C4-2B (cell line): ENCODE data around the gene MTM1.

Experiments used
- CTCF ChIP-seq: fragments of 450-650 bp; conservative IDR thresholded peaks from 2 replicates; pipeline ENCODE4 v1.5.1; 2017; ENCODE audit warnings: mild to moderate bottlenecking
- ZFX ChIP-seq: fragments of 450-650 bp; IDR thresholded peaks from 2 replicates; pipeline ENCODE4 v1.6.1; 2017

- TF ChIP-seq CTCF: no peak
- TF ChIP-seq ZFX: no peak
These were observed 80.9 kb downstream of the MTM1 start for GRCh38 chrX:150649096-150649870.
